ENCODE results near the gene PDE10A.
"Not testable (repeated sequence)": the region's sequence is repeated elsewhere in the genome, so short reads cannot be mapped to it uniquely, and the experiment has no call there.

PDE10A gene

DNA sequence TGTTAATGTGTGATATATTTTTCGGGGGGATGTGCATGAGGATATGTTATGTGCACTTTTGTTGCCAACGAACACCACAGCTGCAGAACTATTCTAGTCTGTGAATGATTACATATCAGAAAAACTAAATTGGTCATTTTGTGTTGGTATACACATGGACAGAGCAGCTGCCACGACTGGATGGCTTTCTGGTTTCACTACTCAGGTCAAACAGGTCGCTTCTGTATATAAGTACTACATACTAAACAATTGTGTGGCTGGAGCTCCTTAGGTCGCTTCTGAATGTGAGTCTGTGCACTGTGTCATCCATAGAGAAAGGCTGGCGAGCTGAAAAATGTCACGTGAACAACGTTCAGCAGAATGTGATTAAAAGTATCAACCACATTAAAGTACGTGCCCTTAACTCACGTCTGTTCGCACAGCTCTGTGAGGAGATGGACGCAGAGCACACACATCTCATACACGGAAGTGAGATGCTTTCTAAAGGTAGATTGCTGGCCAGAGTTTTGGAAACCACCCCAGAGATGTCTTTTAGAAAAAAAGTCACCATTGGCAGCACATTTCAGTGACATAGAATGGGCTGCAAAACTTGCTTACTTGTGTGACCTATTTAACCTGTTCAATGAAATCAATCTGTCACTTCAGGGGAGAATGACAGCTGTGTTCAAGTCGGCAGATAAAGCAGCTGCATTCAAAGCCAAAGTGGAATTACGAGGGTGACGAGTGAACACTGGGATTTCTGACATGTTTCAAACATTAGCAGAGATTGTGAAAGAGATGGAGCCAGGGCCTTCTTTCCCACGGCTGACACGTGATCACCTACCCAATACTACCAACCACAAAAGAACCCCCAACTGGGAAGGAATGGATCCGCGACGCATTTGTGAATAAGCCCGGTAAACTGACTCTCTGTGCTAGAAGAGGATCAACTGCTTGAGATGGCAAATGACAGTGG, 176.6 kb downstream of the PDE10A start:
- DNase-seq (ENCODE audit: low read depth in 2 of 2, low spot score in 1 of 2): no peak

DNA sequence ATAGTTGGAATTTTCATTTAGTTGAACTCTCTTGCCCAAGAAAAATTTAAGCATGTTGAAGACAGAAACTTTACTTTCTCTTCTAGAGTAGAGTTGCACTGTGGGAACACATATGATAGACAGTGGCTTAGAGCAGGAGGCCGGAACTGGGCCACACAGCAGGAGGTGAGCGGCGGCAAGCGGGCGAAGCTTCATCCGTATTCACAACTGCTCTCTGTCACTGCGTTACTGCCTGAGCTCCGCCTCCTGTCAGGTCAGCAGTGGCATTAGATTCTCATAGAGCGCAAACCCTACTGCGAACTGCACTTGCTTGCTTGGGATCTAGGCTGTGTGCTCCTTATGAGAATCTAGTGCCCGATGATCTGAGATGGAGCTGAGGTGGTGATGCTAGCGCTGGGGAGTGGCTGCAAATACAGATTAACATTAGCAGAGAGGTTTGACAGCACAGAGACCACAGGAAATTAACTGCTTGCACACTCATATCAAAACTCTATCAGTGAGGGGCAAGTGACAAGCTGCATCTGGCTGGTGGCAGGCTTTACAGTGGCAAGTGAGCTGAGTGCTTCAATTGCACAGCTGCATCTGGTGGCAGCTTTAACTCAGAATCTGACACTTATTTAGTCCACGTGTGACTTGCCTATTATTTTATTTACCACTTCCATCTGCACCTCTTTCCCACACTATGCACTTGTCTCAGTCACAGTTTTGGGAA, 178.7 kb downstream of the PDE10A start:
- DNase-seq (ENCODE audit: low read depth in 2 of 2, low spot score in 1 of 2): no peak

DNA sequence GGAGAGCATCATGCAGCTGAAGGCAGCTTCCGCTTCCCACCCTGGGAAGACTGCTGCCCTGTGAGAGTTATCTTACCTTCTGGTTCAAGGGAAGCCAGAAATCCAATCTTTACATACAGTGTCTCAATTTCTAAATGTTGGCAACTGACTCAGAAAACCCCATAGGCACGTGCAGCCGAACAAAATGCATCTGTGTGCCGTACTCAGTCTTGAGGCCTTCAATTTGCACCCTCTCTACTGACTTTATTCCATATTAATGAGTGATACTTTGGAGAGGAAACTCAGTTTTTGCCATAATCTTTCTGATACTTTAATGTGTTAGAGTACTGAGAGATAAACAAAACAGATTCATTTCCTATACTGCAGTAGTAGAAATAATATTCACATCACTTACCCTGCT, 181.1 kb downstream of the PDE10A start:
- DNase-seq (ENCODE audit: low read depth in 2 of 2, low spot score in 1 of 2): no peak

DNA sequence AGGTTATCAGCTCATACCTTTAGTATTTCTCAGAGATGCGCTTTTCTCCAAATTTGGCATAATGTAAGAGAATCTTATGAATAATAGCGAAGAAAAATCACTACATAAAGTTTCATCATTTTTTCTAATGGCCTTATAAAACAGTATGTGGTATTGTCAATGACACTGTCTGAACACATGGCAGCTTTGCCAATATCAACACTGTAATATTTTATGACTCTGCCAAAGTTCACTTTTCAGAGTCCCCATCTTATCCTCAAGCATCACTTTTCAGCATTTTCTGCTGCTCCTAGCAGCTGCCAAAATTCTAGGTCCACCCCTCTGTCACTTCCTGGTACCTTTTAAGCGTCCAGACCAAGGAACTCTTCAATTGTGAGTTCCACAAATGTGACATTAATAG, 182.1 kb downstream of the PDE10A start:
- DNase-seq (ENCODE audit: low read depth in 2 of 2, low spot score in 1 of 2): no peak

DNA sequence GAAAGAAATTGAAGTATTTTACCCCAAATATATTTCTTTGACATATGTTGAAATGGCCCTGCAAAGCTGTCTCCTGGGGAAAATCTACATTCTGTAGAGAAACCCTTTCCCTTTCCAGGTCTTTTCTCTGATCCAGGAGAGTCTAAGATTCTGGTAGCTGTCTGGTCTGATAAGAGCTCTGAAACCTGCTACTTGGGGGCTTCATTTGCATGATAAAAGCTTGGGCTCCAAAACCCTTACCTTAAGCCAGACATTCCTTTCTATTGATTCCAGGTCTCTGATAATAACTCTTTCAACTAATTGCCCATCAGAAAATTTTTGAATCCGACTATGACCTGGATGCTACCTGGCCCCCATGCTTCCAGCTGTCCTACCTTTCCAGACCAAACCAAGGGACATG, 184.5 kb downstream of the PDE10A start:
- DNase-seq (ENCODE audit: low read depth in 2 of 2, low spot score in 1 of 2): no peak

DNA sequence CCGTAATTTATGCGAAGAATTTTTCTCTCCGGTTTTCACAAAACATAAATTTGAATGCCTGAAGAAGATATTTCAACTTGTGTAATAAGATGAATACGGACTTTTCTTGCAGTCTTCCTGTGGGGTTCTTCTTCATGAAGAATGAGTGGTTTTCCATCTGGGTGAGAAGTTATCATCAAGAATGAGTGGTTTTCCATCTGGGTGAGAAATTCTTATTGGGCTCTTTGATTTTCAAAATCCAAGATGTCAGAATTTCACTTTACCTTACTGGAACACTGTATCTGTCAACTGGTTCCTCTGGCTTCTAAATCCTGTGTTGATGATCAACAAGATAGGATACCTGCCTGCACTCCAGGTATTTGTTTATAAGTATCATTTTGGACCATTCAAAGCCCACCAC, 193.6 kb downstream of the PDE10A start:
- DNase-seq (ENCODE audit: low read depth in 2 of 2, low spot score in 1 of 2): no peak

DNA sequence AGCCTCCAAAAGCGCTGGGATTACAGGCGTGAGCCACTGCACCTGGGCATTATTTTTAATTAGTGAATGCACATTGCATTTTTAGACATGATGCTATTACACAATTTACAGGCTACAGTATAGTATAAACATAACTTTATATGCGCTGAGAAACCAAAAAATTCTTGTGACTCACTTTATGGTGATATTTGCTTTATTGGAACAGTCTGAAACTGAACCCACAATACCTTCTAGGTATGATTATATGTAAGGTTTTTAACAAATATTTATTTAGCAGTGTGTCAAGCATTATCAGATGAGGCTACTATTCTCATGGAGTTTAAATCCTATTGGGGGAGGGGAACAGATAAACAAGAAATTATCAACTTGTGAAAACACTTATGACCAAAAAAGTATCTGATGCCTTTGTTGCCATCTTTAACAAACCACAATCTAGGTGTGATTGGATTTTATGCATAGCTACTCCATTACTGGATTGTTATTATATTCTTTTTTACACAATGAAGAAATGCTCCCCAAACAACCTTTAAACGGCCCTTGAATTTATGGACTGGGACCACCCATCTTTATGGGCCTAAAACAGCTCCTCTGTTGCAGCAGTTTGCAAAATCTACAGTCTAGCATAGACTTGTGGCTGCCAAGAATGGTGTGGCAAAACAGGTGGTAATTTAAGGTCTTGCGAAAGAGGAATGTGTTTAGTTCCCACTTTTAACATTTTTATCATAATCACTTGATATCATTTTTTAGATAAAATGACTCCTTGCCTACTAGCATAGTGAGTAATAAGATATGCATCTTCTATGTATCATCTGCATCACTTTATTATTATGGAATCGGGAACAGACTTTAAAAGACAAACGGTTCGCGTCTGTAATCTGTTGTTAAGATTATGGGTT, 194.5 kb downstream of the PDE10A start:
- no peak for DNase-seq (ENCODE audit: low read depth in 2 of 2, low spot score in 1 of 2)

DNA sequence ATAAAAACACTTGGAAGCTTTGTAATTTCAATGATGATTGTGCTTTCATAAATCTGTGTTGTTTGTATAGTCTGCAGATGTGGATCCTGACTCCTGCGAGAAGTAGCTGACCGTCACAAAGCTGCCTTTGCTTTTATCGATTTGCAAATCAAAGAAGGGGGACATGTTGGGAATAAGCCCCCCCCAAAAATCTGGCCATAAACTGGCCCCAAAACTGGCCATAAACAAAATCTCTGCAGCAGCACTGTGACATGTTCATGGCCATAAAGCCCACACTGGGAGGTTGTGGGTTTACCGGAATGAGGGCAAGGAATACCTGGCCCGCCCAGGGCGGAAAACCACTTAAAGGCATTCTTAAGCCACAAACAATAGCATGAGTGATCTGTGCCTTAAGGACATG, 199.5 kb downstream of the PDE10A start:
- DNase-seq (ENCODE audit: low read depth in 2 of 2, low spot score in 1 of 2): not testable (repeated sequence)

DNA sequence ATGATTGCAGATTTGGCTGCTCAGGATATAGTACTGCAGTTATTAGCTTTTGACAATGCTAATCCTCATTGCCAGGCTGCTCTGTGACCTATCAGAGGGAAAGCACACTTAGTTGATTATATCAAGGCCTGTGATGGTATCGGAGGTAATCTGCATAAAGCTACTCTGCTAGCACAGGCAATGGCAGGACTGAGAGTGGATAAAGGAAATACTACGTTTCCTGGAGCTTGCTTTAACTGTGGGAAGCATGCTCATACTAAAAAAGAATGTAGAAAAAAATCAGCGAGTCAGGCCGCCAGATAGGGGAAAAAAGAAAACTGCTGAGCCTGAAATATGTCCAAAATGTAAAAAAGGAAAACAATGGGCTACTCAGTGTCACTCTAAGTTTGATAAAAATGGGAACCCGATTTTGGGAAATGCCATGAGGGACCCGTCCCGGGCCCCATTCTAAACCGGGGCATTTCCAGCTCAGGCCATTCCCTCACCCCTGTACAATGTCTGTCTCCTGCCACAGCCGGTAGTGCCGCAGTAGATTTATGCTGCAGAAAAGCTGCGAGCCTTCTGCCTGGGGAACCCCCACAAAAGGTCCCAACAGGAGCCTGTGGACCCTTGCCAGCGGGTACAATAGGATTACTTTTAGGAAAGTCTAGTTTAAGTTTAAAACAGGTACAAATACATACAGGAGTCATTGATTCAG, 203.3 kb downstream of the PDE10A start:
- not testable (repeated sequence) for DNase-seq (ENCODE audit: low read depth in 2 of 2, low spot score in 1 of 2)

DNA sequence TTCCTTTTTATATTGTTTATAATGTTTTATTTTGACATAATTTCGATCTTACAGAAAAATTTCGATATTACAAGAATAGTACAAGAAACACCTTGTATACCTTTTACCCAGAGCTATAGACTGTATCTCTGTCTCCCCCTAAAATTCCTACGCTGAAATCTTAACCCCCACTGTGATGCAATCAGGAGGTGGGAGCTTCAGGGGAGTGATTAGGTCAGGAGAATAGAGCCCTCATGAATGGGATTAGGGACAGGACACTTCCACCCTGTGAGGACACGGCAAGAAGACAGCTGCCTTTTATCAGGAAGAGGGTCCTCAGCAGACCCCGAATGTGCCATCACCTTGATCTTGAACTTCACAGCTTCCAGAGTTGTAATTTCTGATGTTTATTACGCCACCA, 204.9 kb downstream of the PDE10A start:
- no peak for DNase-seq (ENCODE audit: low read depth in 2 of 2, low spot score in 1 of 2)

DNA sequence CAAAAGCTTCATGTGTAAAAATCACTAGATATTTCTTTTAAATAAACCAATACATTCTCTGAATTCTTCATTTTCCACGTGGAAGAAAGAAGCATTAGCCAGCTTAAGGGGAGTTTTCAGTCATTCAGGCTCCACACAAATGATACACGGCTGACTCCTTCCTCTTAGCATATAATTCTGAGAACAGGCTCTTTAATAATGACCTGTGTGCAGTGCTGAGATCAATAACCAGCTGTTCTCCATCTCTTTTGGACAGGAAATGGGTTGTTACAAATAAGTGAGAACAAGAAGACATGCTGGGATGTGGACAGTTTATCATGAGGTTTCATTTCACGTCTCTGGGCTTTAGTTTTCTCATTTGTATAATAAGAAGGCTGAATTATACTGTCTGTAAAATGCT, 206.8 kb downstream of the PDE10A start:
- DNase-seq (ENCODE audit: low read depth in 2 of 2, low spot score in 1 of 2): no peak

DNA sequence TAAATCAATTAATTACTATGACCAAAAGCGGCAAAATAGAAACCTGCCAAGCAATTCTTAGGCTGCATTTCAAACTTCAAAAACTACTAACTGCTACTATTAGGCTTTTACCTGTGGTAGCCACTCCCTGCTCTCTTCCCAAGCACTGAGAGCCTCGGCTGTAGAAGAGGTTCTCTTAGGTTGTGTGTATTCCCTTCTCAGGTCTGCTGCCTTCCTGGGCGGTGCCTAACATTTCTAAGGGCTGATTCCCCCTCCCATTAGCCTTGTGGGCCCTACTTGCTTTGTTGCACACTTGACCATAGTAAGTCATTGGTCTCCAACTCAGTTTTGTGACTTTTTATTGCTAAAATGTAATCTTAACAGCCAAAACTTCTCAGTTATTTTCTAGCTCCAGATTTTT, 207.6 kb downstream of the PDE10A start:
- DNase-seq (ENCODE audit: low read depth in 2 of 2, low spot score in 1 of 2): no peak

DNA sequence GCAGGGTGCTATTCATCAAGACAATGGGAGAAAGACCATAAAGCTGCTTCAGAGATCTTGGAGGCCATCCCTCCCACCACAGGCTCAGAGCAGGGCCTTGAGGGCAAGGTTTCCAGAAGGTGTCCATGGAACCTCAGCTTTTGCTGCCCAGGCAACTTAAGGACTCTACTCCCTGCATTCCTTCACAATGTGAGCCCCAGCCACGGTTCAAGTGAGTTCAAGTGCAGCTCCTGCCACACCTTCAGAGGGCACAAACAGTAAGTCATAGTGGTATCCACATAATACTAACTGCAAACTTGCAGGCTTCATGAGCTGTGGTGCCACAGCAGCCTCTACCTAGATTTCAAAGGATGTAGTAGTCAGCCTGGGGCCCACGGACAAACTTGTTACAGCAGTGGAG, 209.6 kb downstream of the PDE10A start:
- DNase-seq (ENCODE audit: low read depth in 2 of 2, low spot score in 1 of 2): no peak

DNA sequence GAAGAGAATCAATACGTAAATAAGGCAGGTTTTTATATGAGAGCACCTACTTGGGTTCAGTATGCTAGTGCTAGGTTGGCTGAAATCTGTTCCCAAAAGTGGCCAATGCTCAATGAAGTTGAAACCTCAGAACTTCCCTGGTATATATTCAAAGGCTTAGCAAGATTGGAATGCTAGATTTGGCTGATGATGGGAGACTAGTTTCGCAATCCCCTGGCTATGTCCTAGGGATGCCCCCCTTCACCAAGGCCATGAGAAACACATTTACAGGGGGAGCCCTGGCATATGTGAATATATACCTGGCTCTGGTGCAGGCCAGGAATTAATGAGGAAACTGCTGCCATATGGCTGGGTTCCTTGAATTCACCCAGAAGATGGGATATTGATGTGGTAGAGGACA, 211.2 kb downstream of the PDE10A start:
- no peak for DNase-seq (ENCODE audit: low read depth in 2 of 2, low spot score in 1 of 2)

DNA sequence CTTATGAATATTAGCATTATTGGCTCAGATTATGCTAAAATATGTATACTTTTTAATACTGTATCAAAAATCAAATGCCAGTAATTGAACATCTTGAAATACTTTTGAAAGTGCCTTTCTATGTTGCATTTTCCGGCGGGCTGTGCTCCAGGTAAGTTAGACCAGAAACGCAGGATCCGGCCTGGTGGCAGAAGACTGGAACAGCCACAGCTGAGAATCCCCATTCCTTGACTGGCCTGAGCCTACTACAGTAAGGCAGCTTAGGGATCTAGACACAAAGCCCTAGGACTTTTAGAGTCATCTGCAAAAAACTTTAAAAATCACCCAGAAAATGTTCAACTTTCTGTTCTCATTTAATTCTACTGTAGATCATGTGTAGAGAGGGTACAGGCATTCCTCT, 214.8 kb downstream of the PDE10A start:
- no peak for DNase-seq (ENCODE audit: low read depth in 2 of 2, low spot score in 1 of 2)

DNA sequence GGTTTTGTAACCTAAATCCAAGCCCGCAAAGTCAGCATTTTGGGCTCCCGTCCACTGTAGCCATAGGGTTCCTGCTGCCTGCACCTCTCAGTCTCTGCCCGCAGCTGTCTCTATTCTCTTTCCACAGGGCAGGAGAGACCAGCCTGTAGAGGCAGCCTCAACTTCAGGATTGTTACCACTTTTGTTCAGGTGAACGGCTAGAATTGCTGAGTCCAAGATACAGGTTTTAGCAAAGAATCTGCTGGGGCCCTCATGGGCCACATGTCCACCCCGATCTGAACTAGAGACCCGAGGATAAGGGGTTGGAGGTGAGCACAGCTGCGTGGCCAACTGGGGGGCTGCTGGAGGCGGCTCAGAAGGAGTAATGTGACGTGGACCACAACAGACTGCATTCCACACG, 215.9 kb downstream of the PDE10A start:
- no peak for DNase-seq (ENCODE audit: low read depth in 2 of 2, low spot score in 1 of 2)

DNA sequence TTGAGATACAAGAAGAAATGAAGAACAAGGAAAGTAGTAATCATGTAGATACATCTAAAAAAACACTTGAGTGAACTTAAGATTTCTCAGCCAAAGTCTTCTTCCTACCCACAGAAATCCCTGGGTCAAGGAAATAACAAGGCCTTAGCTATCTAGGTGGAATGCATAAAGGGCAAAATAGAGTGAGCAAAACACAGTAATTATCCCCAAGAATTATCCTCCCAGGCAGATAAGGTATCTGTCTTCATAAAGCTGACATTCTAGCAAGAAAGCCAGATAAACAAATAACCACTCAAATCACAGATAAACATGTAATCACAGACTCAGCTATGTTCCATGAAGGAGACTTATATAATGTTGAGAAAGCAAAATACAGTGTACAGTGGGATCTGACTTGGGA, 216.7 kb downstream of the PDE10A start:
- DNase-seq (ENCODE audit: low read depth in 2 of 2, low spot score in 1 of 2): no peak

DNA sequence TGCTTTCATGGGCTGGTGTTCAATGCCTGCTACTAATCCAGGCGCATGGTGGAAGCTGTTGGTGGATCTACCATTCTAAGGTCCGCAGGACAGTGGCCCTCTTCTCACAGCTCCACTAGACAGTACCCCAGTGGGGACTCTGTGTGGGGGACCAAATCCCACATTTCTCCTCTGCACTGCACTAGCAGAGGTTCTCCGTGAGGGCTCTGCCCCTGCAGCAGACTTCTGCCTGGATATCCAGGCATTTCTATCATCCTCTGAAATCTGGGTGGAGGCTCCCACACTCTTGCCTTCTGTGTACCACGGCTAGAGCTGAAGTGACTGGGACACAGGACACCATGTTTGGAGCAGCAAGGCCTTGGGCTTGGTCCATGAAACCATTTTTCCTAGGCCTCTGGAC, 219.6 kb downstream of the PDE10A start:
- DNase-seq (ENCODE audit: low read depth in 2 of 2, low spot score in 1 of 2): no peak

DNA sequence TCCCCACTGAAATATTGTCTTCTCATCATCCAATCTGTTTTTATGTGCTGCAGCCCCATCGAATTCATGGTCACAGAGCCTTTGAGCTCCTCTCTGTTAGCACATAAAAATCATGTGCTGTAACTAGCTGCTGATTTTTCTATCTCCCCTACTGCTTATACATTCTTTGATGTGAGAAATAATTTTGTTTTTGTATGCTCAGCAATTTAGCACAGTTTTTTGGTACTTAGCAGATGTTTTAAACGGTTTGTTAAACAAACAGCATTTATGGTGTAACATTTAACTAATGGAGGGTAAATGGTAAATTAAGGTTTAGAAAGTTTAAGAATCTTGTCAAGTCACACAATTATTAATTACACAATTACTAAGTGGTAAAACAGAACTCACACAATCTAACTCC, 221.9 kb downstream of the PDE10A start:
- no peak for DNase-seq (ENCODE audit: low read depth in 2 of 2, low spot score in 1 of 2)

DNA sequence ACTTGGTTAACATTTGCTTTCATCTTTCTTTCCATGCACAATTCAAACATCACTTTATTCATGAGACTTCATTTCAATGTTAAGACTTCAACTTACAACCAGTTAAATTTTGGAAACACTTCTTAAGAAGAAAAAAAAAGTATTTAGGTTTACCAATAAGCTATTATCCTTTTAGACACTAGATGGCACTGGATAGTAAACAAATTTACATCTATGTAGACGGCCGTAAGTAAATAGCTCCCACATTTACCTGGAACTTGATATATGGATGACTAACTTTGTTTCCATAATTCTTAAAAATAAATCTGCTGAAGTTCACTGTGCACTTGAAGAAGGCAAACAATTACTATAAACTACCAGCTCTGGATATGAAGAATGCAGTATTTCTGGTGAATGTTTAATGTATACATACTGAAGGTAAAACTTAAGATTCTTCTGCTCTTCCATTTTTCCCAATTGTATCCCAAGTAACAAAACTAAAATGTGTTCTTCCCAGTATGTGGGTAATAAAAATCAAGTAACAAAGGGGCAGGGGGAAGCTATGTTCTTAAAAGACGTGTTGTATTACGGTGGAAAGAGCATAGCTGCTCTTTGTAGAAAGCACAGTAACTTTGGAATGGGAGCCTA, 223.0 kb downstream of the PDE10A start:
- no peak for DNase-seq (ENCODE audit: low read depth in 2 of 2, low spot score in 1 of 2)

Measured in stimulated activated CD8-positive, alpha-beta memory T cell treated with anti-CD3 and anti-CD28 coated beads, Interleukin-4, amount 100 ng/mL, for 1 hour (primary cell).